Measurements from ENCODE around the gene IFITM5. TPM values are rescaled to one million over a fixed set of nuclear protein-coding genes. Genes with fewer than 3 reads are reported as not detected.

IFITM5 gene
- total and polyA plus RNA-seq, 4 donors, result not detected

DNA sequence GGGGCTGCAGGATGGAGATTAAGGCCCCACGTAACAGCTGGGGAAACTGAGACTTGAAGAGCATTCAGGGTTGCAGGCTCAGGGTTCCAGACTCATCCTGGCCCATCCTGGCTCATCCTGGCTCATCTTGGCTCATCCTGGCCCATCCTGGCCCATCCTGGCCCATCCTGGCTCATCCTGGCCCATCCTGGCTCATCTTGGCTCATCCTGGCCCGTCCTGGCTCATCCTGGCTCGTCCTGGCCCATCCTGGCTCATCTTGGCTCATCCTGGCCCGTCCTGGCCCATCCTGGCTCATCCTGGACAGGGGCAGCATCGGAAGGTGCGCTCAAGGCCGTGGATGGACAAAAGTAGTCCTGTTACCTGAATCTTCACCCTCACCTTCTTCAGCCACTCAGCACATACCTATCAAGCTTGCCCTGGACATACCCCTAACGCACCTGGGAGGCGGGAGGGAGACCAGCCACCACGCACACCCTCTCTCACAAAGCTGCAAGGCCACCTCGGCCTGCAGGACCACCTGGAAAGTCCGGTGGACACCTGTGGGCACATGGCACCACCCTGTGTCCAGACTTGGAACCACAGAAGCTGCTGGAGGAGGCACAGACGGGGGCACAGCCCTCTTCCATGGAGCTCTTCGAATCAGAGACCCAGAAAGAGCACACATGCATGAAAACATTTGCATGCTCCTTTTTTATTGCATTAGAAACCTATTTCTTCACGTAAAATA is 41.4 kb downstream of the IFITM5 start:
- DNase-seq, result no peak
- WGBS, 2 donors, result 81 to 90% methylated on average over 15 of the region's 15 CpGs

DNA sequence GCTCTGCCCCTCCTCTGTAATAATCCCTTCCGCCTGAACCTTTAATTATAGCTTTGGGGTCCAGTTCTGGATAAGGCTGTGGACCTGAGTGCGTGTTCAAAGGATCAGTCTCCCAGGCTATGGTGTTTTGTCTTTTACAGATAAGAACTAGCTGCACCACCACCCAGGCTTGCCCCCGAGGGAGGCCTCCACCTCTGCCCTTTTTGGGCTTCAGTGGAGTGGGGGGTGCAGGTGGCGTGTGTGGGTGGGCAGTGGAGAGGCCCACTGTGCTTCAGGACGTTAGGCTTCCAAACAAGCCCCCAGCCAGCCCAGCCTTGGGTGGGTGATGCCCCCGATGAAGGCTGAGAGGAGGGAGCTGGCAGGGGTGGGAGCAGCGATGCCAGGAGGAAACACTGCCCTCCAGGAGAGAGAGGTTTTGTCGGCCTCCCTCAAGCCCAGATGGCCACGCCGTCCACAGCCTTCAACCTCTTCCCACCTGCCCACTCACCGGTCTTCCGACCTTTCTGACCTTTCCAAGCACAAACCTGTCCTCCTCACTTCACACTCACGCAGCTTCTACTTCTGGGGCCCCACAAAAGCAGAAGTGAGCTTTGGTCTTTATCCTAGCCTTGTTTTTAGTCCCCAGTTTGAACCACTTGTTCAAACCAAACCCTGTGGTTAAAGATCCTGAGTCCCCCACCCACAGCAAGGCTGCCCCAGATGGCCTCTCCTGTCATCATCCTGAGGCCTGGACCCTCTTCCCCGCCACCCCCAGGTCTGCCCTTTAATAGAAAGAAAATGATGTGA is 42.2 kb downstream of the IFITM5 start:
- no peaks in the 10 kb centered on the region for H3K27me3 ChIP-seq (ENCODE audit: control insufficient read depth in 3 of 3, insufficient read depth in 3 of 3, low read length in 2 of 3)
- WGBS, 2 donors, result 74 to 78% methylated on average over 14 of the region's 14 CpGs
- peaks cover 0 to 17% (median 5%) of the 10 kb centered on the region in 4 donors for H3K36me3 ChIP-seq (ENCODE audit: control insufficient read depth in 4 of 4, insufficient read depth in 4 of 4, low read length in 4 of 4)
- H3K4me3 ChIP-seq, result no peak overlapping the region
- DNase-seq (no peak), ATAC-seq (ENCODE audit: insufficient read depth, low FRiP score) (no peak)
- H3K9me3 ChIP-seq (ENCODE audit: control insufficient read depth in 4 of 4, insufficient read depth in 3 of 4, low read length in 3 of 4), result peaks cover 0 to 3% (median 0%) of the 10 kb centered on the region in 4 donors
- no peak overlapping the region for H3K9ac ChIP-seq (ENCODE audit: insufficient read depth in 1 of 2, low read length in 2 of 2)
- H3K4me1 ChIP-seq (ENCODE audit: control insufficient read depth in 5 of 5, insufficient read depth in 5 of 5, low read length in 5 of 5), result peaks cover 0 to 9% (median 4%) of the 10 kb centered on the region in 5 donors
- no peak overlapping the region for H3K27ac ChIP-seq (ENCODE audit: low read depth in 1 of 2, low read length in 1 of 2)
- TF ChIP-seq, protein P1, sequence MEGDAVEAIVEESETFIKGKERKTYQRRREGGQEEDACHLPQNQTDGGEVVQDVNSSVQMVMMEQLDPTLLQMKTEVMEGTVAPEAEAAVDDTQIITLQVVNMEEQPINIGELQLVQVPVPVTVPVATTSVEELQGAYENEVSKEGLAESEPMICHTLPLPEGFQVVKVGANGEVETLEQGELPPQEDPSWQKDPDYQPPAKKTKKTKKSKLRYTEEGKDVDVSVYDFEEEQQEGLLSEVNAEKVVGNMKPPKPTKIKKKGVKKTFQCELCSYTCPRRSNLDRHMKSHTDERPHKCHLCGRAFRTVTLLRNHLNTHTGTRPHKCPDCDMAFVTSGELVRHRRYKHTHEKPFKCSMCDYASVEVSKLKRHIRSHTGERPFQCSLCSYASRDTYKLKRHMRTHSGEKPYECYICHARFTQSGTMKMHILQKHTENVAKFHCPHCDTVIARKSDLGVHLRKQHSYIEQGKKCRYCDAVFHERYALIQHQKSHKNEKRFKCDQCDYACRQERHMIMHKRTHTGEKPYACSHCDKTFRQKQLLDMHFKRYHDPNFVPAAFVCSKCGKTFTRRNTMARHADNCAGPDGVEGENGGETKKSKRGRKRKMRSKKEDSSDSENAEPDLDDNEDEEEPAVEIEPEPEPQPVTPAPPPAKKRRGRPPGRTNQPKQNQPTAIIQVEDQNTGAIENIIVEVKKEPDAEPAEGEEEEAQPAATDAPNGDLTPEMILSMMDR (IDR thresholded peaks at IDR 0.05; ENCODE audit: control extremely low read depth, extremely low read depth), result no peak

More for the DNA sequence above, 41.4 kb downstream of the IFITM5 start:
- Histone ChIP-seq H3K36me3 (ENCODE audit: control insufficient read depth in 4 of 4, insufficient read depth in 4 of 4, low read length in 4 of 4) (peaks cover 0 to 9% (median 2%) of the 10 kb centered on the region in 4 donors), H3K27me3 (ENCODE audit: control insufficient read depth in 3 of 3, insufficient read depth in 3 of 3, low read length in 2 of 3) (no peaks in the 10 kb centered on the region), H3K4me3 (no peak overlapping the region), H3K4me1 (ENCODE audit: control insufficient read depth in 5 of 5, insufficient read depth in 5 of 5, low read length in 5 of 5) (peaks cover 0 to 9% (median 4%) of the 10 kb centered on the region in 5 donors), H3K27ac (ENCODE audit: low read depth in 1 of 2, low read length in 1 of 2) (no peak overlapping the region), H3K9ac (ENCODE audit: insufficient read depth in 1 of 2, low read length in 2 of 2) (no peak overlapping the region), H3K9me3 (ENCODE audit: control insufficient read depth in 4 of 4, insufficient read depth in 3 of 4, low read length in 3 of 4) (peaks cover 0 to 3% (median 0%) of the 10 kb centered on the region in 4 donors)
- no peak for ATAC-seq (ENCODE audit: insufficient read depth, low FRiP score)
- TF ChIP-seq, protein P1 (IDR thresholded peaks at IDR 0.05; ENCODE audit: control extremely low read depth, extremely low read depth), result no peak

DNA sequence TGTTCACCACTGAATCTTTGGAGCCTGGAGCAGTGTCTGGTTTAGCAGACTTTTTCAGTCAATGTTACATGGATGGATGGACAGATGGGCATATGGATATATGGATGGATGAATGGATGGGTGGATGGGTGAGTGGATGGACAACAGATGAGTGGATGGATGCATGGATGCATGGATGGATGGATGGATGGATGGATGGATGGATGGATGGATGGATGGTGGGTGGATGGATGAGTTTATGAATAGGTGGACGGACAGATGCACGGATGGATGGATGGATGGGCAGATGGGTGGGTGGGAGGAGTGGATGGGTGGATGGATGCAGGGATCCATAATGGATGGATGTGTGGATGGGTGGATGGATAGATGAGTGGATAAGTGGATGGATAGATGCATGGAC is 43.5 kb downstream of the IFITM5 start:
- no peak for DNase-seq
- 94 to 98% methylated on average over 2 of the region's 2 CpGs for WGBS, 2 donors
- H3K9ac ChIP-seq (ENCODE audit: insufficient read depth in 1 of 2, low read length in 2 of 2), result no peak overlapping the region
- H3K9me3 ChIP-seq (ENCODE audit: control insufficient read depth in 4 of 4, insufficient read depth in 3 of 4, low read length in 3 of 4), result no peaks in the 10 kb centered on the region
- H3K27ac ChIP-seq (ENCODE audit: low read depth in 1 of 2, low read length in 1 of 2), result no peak overlapping the region
- ATAC-seq (ENCODE audit: insufficient read depth, low FRiP score), result no peak
- peaks cover 0 to 9% (median 4%) of the 10 kb centered on the region in 5 donors for H3K4me1 ChIP-seq (ENCODE audit: control insufficient read depth in 5 of 5, insufficient read depth in 5 of 5, low read length in 5 of 5)
- H3K4me3 ChIP-seq, result no peak overlapping the region
- H3K36me3 ChIP-seq (ENCODE audit: control insufficient read depth in 4 of 4, insufficient read depth in 4 of 4, low read length in 4 of 4), result peaks cover 5 to 25% (median 10%) of the 10 kb centered on the region in 4 donors
- TF ChIP-seq, protein P1 (IDR thresholded peaks at IDR 0.05; ENCODE audit: control extremely low read depth, extremely low read depth), result no peak
- H3K27me3 ChIP-seq (ENCODE audit: control insufficient read depth in 3 of 3, insufficient read depth in 3 of 3, low read length in 2 of 3), result no peaks in the 10 kb centered on the region

Data from lung (tissue), 12 donors.